Uterus (tissue), 4 donors: ENCODE results near the gene MFSD12. TPM values are rescaled to one million over a fixed set of nuclear protein-coding genes. Genes with fewer than 3 reads are reported as not detected.

ENCODE experiments used
- DNase-seq, 2 donors: peaks; one replicate each; pipeline ENCODE4 v3.0.0-alpha.2; 2019 to 2020
- H3K27ac ChIP-seq, 2 donors: fragments of 200-600 bp; sonication (generic); 1 replicate in 1 of 2; 2 replicates in 1 of 2; pipeline ENCODE4 v1.5.1; 2016 to 2018
- H3K27me3 ChIP-seq, 2 donors: fragments of 200-600 bp; sonication (generic); one replicate each; pipeline ENCODE4 v1.5.1; 2018 to 2019; ENCODE audit warnings: control low read depth in 1 of 2
- H3K36me3 ChIP-seq, 2 donors: fragments of 200-600 bp; sonication (generic); one replicate each; pipeline ENCODE4 v1.5.1; 2019; ENCODE audit warnings: control low read depth in 1 of 2
- H3K4me1 ChIP-seq, 2 donors: fragments of 200-600 bp; sonication (generic); one replicate each; pipeline ENCODE4 v1.5.1; 2018 to 2019; ENCODE audit warnings: control low read depth in 1 of 2
- H3K4me3 ChIP-seq, 2 donors: fragments of 200-600 bp; sonication (generic); 1 replicate in 1 of 2; 2 replicates in 1 of 2; pipeline ENCODE4 v1.5.1; 2018 to 2019; ENCODE audit warnings: mild to moderate bottlenecking in 1 of 2
- H3K9me3 ChIP-seq, 2 donors: fragments of 200-600 bp; sonication (generic); one replicate each; pipeline ENCODE4 v1.5.1; 2019; ENCODE audit warnings: control low read depth in 1 of 2
- CTCF ChIP-seq, 4 experiments: fragments of 200-600 bp in 2 of 4; fragments of 450-650 bp in 2 of 4; sonication (generic) in 2 of 4; IDR thresholded peaks; one replicate each; pipeline ENCODE4 v1.5.1; 2016 to 2019; ENCODE audit warnings: antibody characterized with exemption in 4 of 4, mild to moderate bottlenecking in 2 of 4, moderate library complexity in 1 of 4
- POLR2A ChIP-seq, 2 donors: fragments of 450-650 bp; IDR thresholded peaks; one replicate each; pipeline ENCODE4 v1.6.1; 2016; ENCODE audit warnings: antibody characterized with exemption in 2 of 2, mild to moderate bottlenecking in 1 of 2, moderate library complexity in 1 of 2
- intact Hi-C: fragments of 100-400 bp; cut with DNase I; formaldehyde crosslinking; loops from one replicate; pipeline ENCODE4 v1.15.1; 2023; ENCODE audit warnings: low total_unique reads
- total RNA-seq, 4 donors: library from RNA; depleted of rRNA in 3 of 4; stranded (reverse); fragments of >200 nt in 3 of 4; gene quantifications; one replicate each; pipeline versions ENCODE4 v1.1.0 to v1.2.4, GENCODE V29; 2014 to 2023
- donor health status: DM: yes; HTN: yes; CAD: no.

MFSD12 gene
- total RNA-seq, 4 donors from 2014 or later: 0.59 to 44.9 (median 38.9) TPM

DNA sequence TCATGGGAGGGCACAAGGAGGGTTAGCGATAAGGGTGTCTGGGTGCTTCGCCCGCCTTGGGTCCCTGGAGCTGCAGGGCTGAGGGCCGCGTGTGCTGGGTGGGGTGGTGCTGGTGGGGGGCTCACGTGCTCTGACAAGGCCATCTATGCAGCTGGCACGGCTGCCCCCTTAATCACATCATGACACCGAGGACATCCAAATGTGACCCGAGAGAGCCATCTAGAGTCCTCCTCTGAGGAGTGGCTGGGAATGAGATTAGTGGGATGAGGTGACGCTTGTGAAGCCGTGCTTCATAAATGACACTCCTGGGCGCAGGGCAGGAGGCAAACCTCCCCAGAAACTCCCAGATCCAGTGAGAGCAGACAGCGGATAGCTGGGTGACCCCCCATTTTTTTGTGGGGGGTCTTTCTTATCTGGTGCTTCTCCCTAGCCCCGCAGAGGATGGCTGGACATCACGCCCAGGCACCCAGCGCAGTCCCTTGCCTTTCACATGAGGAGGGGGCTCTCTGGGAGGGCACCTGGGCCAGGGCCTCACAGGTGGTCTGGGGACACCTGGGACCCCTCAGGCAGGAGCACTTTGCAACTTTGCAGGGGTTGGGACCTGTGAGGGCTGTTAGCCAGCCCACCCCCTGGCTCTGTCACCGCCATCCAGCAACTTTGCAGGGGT is 44.7 kb downstream of the MFSD12 start:
- no peak for TF ChIP-seq POLR2A (IDR thresholded peaks at IDR 0.05)
- no peak for TF ChIP-seq CTCF (IDR thresholded peaks at IDR 0.05)

GRCh38 chr19:3511506-3512251 is 45.7 kb downstream of the MFSD12 start:
- Histone ChIP-seq H3K4me3 (no peak overlapping the region), H3K36me3 (no peaks in the 10 kb centered on the region), H3K27me3 (no peaks in the 10 kb centered on the region), H3K9me3 (no peaks in the 10 kb centered on the region), H3K4me1 (peaks cover 0 to 3% of the 10 kb centered on the region in 2 donors), H3K27ac (no peak overlapping the region)
- TF ChIP-seq CTCF (IDR thresholded peaks at IDR 0.05): no peak
- TF ChIP-seq POLR2A (IDR thresholded peaks at IDR 0.05): no peak
- intact Hi-C loops: no loop called here
- DNase-seq: no peak

More for the DNA sequence above, 44.7 kb downstream of the MFSD12 start:
- H3K4me1 ChIP-seq: peaks cover 0 to 1% of the 10 kb centered on the region in 2 donors
- H3K36me3 ChIP-seq: no peaks in the 10 kb centered on the region
- H3K9me3 ChIP-seq: no peaks in the 10 kb centered on the region
- DNase-seq: no peak
- H3K27ac ChIP-seq: no peak overlapping the region
- H3K27me3 ChIP-seq: no peaks in the 10 kb centered on the region
- intact Hi-C loops: no loop called here
- H3K4me3 ChIP-seq: no peak overlapping the region

GRCh38 chr19:3510727-3511126 is 46.7 kb downstream of the MFSD12 start:
- intact Hi-C loops: no loop called here
- Histone ChIP-seq H3K27me3 (no peaks in the 10 kb centered on the region), H3K9me3 (no peaks in the 10 kb centered on the region), H3K36me3 (no peaks in the 10 kb centered on the region), H3K4me1 (peaks cover 0 to 3% of the 10 kb centered on the region in 2 donors), H3K27ac (no peak overlapping the region), H3K4me3 (no peak overlapping the region)
- no peak for TF ChIP-seq CTCF (IDR thresholded peaks at IDR 0.05)
- TF ChIP-seq POLR2A (IDR thresholded peaks at IDR 0.05): no peak
- DNase-seq: no peak

- intact Hi-C loops: no loop called here
- no peak for DNase-seq
- no peaks in the 10 kb centered on the region for H3K27me3 ChIP-seq
- TF ChIP-seq CTCF (IDR thresholded peaks at IDR 0.05) (no peak), POLR2A (IDR thresholded peaks at IDR 0.05) (no peak)
- no peaks in the 10 kb centered on the region for H3K36me3 ChIP-seq
- peaks cover 0 to 3% of the 10 kb centered on the region in 2 donors for H3K4me1 ChIP-seq
- H3K9me3 ChIP-seq: no peaks in the 10 kb centered on the region
- no peak overlapping the region for H3K4me3 ChIP-seq
- no peak overlapping the region for H3K27ac ChIP-seq
Measured at GRCh38 chr19:3509566-3509989, 47.8 kb downstream of the MFSD12 start.
